Psoas muscle (tissue), 8 donors: ENCODE measurements around the gene GPX4. TPM values are rescaled to one million over a fixed set of nuclear protein-coding genes. Genes with fewer than 3 reads are reported as not detected.

Experiments
- ATAC-seq, 4 donors: fragments of 200-7000 bp; cut with Tn5 transposase; one replicate each; pipeline ENCODE4 v1.9.1; 2020; ENCODE audit warnings: moderate library complexity in 3 of 4, mild to moderate bottlenecking in 2 of 4
- DNase-seq, 2 donors: peaks; one replicate each; pipeline ENCODE4 v3.0.0-alpha.2; 2020
- H3K27ac ChIP-seq: fragments of 200-600 bp; one replicate; pipeline ENCODE4 v1.8.0; 2022
- H3K27me3 ChIP-seq, 3 donors: fragments of 200-600 bp in 1 of 3; one replicate each; pipeline versions ENCODE4 v1.6.1 to v1.8.0; 2013 to 2022; ENCODE audit warnings: low read length in 2 of 3, mild to moderate bottlenecking in 2 of 3, moderate library complexity in 1 of 3; ENCODE audit not compliant: insufficient read depth in 3 of 3
- H3K36me3 ChIP-seq, 2 donors: fragments of 200-600 bp in 1 of 2; one replicate each; pipeline versions ENCODE4 v1.6.1 to v1.8.0; 2013 to 2022; ENCODE audit warnings: low read depth in 1 of 2, mild to moderate bottlenecking in 1 of 2, moderate library complexity in 1 of 2; ENCODE audit not compliant: insufficient read depth in 1 of 2
- H3K4me1 ChIP-seq: fragments of 200-600 bp; one replicate; pipeline ENCODE4 v1.8.0; 2022
- H3K4me3 ChIP-seq: fragments of 200-600 bp; one replicate; pipeline ENCODE4 v1.8.0; 2022; ENCODE audit warnings: mild to moderate bottlenecking
- H3K9me3 ChIP-seq: fragments of 200-600 bp; one replicate; pipeline ENCODE4 v1.8.0; 2022
- WGBS, 3 donors: extraction: QIAGEN DNeasy Blood & Tissue Kit; methylation state at CpG; one replicate each; pipeline versions ENCODE4 v1.1.6 to v1.1.7; 2013; 5-methylcytosine and 5-hydroxymethylcytosine counted together
- intact Hi-C, 2 donors: fragments of 100-400 bp; cut with DNase I; formaldehyde crosslinking; loops; one replicate each; pipeline versions ENCODE4 v1.11.0 to v1.14.2; 2022
- polyA plus RNA-seq, 3 donors: library from polyadenylated mRNA; stranded (reverse); fragments of 200-250 nt; gene quantifications; one replicate each; pipeline ENCODE4 v1.2.3, GENCODE V29; 2013
- total RNA-seq, 4 donors: library from RNA; stranded (reverse); fragmentation: NEBNext Ultra II Directional in 2 of 4; extraction: Animal tissue kit (Norgen Biotek cat#: 25700) in 2 of 4; gene quantifications; one replicate each; pipeline versions ENCODE4 v1.2.1 to v1.2.4, GENCODE V29; 2021 to 2023
- TF ChIP-seq, protein P1 (sequence below): fragments of 200-600 bp; IDR thresholded peaks from one replicate; pipeline ENCODE4 v1.8.0; 2022; ENCODE audit warnings: antibody characterized with exemption
- donor health status: healthy with polysubstance abuse.
- donor health status: DM: no; HTN: no; CAD: no; lungs with moderate emphysema.
- donor health status: Bipolar disorder and iron deficiency.
- donor health status: healthy.
- donor health status: DM: yes; HTN: yes; CAD: no.
- donor health status: DM: no; HTN: no; CAD: no.
- donor health status: DM: no; HTN: no; CAD: no.
- donor health status: DM: yes; HTN: yes; CAD: no.

Gene GPX4
- total and polyA plus RNA-seq, 7 donors = 279 to 762 (median 490) TPM

DNA sequence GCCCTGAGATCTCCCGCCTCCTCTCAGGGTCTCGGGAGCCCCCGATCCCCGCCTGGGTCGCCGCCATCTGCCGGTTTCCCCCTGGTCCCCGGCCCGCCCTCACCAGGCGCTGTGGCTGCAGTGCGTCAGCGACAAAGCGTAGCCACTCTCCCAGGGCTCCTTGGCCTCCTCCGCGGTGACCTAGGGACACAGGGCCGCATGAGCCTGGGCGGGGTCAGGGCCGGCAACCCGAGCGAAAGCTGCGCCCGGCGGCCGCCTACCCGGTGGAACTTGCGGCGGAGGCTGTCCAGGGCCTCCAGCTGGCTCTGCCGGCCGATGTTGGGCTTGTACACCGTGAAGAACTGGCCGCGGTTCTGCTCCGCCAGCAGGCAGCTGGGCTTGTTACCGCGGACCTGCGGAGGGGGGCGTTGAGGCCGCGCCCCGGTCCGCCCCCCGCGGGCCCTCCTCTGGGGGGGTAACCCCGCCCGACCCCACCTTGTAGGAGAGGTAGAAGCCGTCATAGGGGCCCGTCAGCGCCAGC lies 5.3 kb downstream of the GPX4 start:
- ATAC-seq = no peak
- WGBS, 3 donors = 56 to 76% (median 76%) methylated on average over 37 to 48 of the region's 48 CpGs
- DNase-seq = no peak
- no peak overlapping the region for H3K4me3 ChIP-seq
- H3K9me3 ChIP-seq = no peaks in the 10 kb centered on the region
- no peaks in the 10 kb centered on the region for H3K27me3 ChIP-seq
- H3K27ac ChIP-seq = no peak overlapping the region
- H3K4me1 ChIP-seq = peaks cover 6% of the 10 kb centered on the region
- intact Hi-C loops = no loop called here
- TF ChIP-seq, protein P1, sequence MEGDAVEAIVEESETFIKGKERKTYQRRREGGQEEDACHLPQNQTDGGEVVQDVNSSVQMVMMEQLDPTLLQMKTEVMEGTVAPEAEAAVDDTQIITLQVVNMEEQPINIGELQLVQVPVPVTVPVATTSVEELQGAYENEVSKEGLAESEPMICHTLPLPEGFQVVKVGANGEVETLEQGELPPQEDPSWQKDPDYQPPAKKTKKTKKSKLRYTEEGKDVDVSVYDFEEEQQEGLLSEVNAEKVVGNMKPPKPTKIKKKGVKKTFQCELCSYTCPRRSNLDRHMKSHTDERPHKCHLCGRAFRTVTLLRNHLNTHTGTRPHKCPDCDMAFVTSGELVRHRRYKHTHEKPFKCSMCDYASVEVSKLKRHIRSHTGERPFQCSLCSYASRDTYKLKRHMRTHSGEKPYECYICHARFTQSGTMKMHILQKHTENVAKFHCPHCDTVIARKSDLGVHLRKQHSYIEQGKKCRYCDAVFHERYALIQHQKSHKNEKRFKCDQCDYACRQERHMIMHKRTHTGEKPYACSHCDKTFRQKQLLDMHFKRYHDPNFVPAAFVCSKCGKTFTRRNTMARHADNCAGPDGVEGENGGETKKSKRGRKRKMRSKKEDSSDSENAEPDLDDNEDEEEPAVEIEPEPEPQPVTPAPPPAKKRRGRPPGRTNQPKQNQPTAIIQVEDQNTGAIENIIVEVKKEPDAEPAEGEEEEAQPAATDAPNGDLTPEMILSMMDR = no peak
- peaks cover 12 to 67% of the 10 kb centered on the region in 2 donors for H3K36me3 ChIP-seq

DNA sequence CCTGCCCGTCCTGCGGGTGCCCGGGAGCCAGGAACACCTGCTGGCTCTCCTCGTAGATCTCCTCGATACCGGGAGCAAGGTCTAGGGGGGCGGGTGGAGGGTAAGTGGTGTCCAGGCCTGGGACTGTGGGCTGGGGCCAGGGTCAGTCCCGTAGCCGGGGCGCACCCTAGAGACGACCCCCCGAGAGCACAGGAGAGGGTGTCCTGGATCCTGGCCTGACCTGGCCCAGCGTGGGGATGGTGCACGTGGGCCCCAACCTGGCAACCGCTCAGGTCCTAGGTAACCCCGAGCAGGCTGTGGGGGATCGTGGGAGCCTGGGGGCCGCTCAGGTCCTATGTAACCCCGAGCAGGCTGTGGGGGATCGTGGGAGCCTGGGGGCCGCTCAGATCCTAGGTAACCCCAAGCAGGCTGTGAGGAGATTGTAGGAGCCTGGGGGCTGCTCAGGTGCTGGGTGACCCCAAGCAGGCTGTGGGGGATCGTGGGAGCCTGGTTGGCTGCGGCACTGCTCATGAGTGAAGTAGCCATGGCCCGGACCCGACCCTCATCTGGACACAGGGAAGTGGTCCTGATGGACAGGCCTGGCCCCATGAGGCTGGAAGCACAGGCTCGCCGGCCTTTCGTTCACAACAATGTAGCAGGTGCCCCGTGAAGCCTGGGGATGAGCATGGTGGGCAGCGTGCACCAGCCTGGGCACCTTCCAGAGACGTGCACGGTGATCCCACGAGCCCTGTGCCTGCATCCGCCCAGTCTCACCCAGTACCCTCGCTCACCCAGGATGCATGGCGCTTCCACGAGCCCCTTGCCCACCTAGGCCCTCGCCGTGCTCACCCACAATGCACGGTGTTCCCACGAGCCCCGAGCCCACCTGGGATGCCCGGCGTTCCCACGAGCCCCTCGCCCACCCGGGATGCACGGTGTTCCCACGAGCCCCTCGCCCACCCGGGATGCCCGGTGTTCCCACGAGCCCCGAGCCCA lies 6.2 kb downstream of the GPX4 start:
- DNase-seq (no peak), ATAC-seq (no peak)
- Histone ChIP-seq H3K36me3 (peaks cover 12 to 76% of the 10 kb centered on the region in 2 donors), H3K4me1 (peaks cover 6% of the 10 kb centered on the region), H3K4me3 (no peak overlapping the region), H3K27ac (no peak overlapping the region), H3K27me3 (no peaks in the 10 kb centered on the region), H3K9me3 (no peaks in the 10 kb centered on the region)
- intact Hi-C loops = loop anchor here (5.0 kb wide), 2 partner anchors 82 to 132 kb away; partner anchors contain the start of gene ATP5F1D (in 1 of the 2)
- TF ChIP-seq, protein P1 = no peak
- WGBS, 3 donors = 86 to 90% (median 89%) methylated on average over 53 to 54 of the region's 54 CpGs

DNA sequence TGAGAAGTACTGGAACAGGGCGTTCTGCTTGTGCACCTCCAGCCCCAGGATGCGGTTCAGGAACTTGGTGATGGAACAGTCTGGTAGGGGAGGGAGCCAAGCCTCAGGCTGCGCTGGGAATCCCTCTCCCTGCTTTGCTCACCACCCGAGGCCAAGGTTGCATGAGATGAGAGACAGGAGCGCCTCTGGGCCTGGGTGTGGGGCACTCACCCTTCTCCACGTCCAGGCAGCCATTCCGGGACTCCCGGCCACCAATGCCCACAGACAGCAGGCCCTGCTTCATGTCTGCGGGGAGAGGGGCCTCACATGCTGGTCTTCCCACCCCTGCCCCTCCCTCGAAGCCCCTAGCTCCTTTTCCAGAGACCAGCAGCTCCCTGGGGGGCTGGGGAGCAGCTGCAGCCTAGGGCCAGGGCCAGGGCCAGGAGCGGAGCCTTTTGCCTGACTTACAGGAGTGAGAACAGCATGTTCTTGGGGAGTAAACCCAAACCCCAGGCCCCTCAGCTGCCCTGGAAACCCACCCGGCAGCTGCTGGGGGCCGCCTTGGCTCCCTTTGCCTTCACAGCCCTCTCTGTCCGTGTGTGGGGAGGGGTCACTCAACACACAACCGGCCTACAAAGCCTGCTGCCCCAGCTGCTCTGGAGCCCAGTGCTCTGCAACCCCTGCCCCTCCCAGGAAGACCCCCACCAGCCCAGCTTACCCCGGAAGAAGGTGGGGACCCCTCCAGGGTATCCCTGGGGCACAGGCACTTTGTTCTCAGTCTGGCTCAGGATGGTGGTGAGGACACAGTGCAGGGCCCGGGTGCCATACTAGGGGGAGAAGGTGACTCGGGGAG lies 7.2 kb downstream of the GPX4 start:
- 61 to 73% (median 67%) methylated on average over 16 to 18 of the region's 18 CpGs for WGBS, 3 donors
- TF ChIP-seq, protein P1 = no peak
- ATAC-seq (no peak), DNase-seq (no peak)
- no peak overlapping the region for H3K4me3 ChIP-seq
- no peak overlapping the region for H3K27ac ChIP-seq
- H3K36me3 ChIP-seq = peaks cover 12 to 86% of the 10 kb centered on the region in 2 donors
- H3K9me3 ChIP-seq = no peaks in the 10 kb centered on the region
- H3K27me3 ChIP-seq = no peaks in the 10 kb centered on the region
- intact Hi-C loops = loop anchor here (5.0 kb wide), 2 partner anchors 81 to 131 kb away; partner anchors contain the start of gene ATP5F1D (in 1 of the 2)
- no peaks in the 10 kb centered on the region for H3K4me1 ChIP-seq

DNA sequence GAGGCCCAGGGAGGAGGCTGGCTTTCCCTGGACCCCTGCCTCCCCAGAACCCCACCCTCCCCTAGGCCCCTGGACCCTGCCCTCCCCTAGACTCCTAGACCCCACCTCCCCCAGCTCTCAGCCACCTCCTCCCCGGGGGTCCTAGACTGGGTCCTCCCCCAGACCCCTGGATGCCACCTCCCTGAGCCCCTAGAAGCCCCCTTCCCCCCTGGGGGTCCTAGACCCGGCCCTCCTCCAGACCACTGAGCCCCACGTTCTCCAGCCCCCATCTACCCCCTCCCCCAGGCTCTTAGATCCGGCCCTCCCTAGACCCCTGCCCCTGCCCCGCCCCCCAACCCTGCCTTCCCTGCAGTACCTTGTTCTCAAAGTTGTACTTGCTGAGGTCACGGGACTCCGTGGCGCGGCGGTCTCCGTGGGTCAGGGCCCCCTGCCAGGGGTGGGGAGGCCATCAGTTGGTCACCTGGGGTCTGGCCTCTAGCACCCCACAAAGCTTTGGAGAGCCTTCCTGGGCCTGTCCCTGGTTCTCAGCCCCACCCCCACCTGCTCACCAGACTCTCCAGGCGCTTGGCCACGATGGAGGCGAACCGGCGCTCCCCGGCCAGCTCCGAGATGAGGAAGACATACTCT lies 8.0 kb downstream of the GPX4 start:
- intact Hi-C loops = loop anchor here (5.0 kb wide), 2 partner anchors 81 to 131 kb away; partner anchors contain the start of gene ATP5F1D (in 1 of the 2)
- peaks cover 12 to 86% of the 10 kb centered on the region in 2 donors for H3K36me3 ChIP-seq
- ATAC-seq (no peak), DNase-seq (no peak)
- no peak overlapping the region for H3K4me3 ChIP-seq
- no peaks in the 10 kb centered on the region for H3K9me3 ChIP-seq
- TF ChIP-seq, protein P1 = no peak
- WGBS, 3 donors = 72 to 75% (median 72%) methylated on average over 14 to 18 of the region's 18 CpGs
- no peaks in the 10 kb centered on the region for H3K4me1 ChIP-seq
- no peak overlapping the region for H3K27ac ChIP-seq
- H3K27me3 ChIP-seq = no peaks in the 10 kb centered on the region
